Stimulated activated CD8-positive, alpha-beta memory T cell treated with anti-CD3 and anti-CD28 coated beads, Interleukin-7, amount 100 ng/mL, for 48 hours (primary cell): ENCODE data around the gene DCXR.
"Not testable (repeated sequence)": the region's sequence is repeated elsewhere in the genome, so short reads cannot be mapped to it uniquely, and the experiment has no call there.

Experiments
- DNase-seq, 2 donors: peaks; one replicate each; pipeline ENCODE4 v3.0.0-alpha.2; 2020; ENCODE audit warnings: low read depth in 1 of 2; ENCODE audit errors: extremely low read depth in 1 of 2

DCXR gene

GRCh38 chr17:82042649-82043048, 5.2 kb upstream of the DCXR start:
- DNase-seq: no peak

- DNase-seq: no peak
Measured at GRCh38 chr17:82041144-82041814, 3.8 kb upstream of the DCXR start.

- DNase-seq: no peak
Measured at GRCh38 chr17:82039695-82040299, 2.3 kb upstream of the DCXR start.

GRCh38 chr17:82038796-82039409, 1.4 kb upstream of the DCXR start:
- DNase-seq: not testable (repeated sequence)

- DNase-seq: no peak
Measured at GRCh38 chr17:82037889-82038195, 345 bp upstream of the DCXR start.

- DNase-seq: no peak
Measured at GRCh38 chr17:82036634-82037091, 834 bp downstream of the DCXR start.

GRCh38 chr17:82035956-82036633, 1.4 kb downstream of the DCXR start:
- DNase-seq: no peak

- DNase-seq: no peak
Measured at GRCh38 chr17:82035488-82035887, 2.0 kb downstream of the DCXR start.

- DNase-seq: no peak
Measured at GRCh38 chr17:82034371-82035011, 3.0 kb downstream of the DCXR start.

- DNase-seq: no peak
Measured at GRCh38 chr17:82033359-82034085, 4.0 kb downstream of the DCXR start.

- DNase-seq: peak in 1 of 2 donors; percentile 24
Measured at GRCh38 chr17:82031885-82032627, 5.4 kb downstream of the DCXR start.

GRCh38 chr17:82031303-82031884, 6.1 kb downstream of the DCXR start, which contains the start of gene RAC3:
RAC3 (plus strand) TSS chr17:82031678; CDS start chr17:82031762, 84 bp downstream.
- DNase-seq: no peak

- DNase-seq: peak; percentile 64 to 66
Measured at GRCh38 chr17:82030470-82031302, 6.8 kb downstream of the DCXR start.

GRCh38 chr17:82029990-82030469, 7.5 kb downstream of the DCXR start:
- DNase-seq: no peak

- no peak for DNase-seq
Measured at GRCh38 chr17:82029391-82029790, 8.1 kb downstream of the DCXR start.

GRCh38 chr17:82028966-82029365, 8.5 kb downstream of the DCXR start:
- DNase-seq: no peak

GRCh38 chr17:82028246-82028645, 9.3 kb downstream of the DCXR start:
- DNase-seq: no peak

GRCh38 chr17:82025401-82026107, 11.9 kb downstream of the DCXR start:
- no peak for DNase-seq
